ENCODE data around the gene ATL3.
"Not testable (repeated sequence)": the region's sequence is repeated elsewhere in the genome, so short reads cannot be mapped to it uniquely, and the experiment has no call there.

The ATL3 gene

DNA sequence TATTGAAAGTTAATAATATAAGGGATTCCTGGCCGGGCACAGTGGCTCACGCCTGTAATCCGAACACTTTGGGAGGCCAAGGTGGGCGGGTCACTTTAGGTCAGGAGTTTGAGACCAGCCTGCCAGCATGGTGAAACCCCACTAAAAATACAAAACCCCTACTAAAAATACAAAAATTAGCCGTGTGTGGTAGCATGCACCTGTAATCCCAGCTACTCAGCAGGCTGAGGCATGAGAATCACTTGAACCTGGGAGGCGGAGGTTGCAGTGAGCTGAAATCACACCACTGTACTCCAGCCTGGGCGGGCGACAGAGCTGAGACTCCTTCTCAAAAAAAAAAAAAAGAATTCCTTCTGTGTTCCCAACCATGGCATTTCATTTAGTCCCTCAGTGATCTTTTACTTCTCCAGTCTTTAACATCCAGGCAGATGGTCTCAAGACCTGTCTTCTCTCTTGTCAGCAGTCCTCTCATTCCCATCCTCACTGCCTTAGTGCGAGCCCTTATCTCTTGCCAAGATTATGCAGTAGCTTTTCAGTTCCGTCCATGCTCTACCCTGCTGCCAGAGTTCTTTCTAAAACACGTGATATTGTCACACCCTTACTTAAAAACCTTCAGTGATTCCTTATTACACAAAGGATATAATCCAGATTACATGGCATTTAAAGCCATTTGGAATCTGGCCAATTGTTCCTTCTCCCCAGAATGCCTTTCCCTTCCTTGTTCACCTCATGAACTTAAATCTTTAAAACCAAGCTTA lies 28.0 kb upstream of the ATL3 start:
- no peak for DNase-seq (ENCODE audit: low spot score)
- TF ChIP-seq, protein P1, sequence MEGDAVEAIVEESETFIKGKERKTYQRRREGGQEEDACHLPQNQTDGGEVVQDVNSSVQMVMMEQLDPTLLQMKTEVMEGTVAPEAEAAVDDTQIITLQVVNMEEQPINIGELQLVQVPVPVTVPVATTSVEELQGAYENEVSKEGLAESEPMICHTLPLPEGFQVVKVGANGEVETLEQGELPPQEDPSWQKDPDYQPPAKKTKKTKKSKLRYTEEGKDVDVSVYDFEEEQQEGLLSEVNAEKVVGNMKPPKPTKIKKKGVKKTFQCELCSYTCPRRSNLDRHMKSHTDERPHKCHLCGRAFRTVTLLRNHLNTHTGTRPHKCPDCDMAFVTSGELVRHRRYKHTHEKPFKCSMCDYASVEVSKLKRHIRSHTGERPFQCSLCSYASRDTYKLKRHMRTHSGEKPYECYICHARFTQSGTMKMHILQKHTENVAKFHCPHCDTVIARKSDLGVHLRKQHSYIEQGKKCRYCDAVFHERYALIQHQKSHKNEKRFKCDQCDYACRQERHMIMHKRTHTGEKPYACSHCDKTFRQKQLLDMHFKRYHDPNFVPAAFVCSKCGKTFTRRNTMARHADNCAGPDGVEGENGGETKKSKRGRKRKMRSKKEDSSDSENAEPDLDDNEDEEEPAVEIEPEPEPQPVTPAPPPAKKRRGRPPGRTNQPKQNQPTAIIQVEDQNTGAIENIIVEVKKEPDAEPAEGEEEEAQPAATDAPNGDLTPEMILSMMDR (IDR thresholded peaks at IDR 0.05; ENCODE audit: extremely low read depth, insufficient read depth, missing control alignments) = no peak
- in situ Hi-C loops (cut with MboI; ENCODE audit: low pct_unique_long_range_greater_than_20kb, low sequenced_read_pairs, unreplicated experiment) = no loop called here

DNA sequence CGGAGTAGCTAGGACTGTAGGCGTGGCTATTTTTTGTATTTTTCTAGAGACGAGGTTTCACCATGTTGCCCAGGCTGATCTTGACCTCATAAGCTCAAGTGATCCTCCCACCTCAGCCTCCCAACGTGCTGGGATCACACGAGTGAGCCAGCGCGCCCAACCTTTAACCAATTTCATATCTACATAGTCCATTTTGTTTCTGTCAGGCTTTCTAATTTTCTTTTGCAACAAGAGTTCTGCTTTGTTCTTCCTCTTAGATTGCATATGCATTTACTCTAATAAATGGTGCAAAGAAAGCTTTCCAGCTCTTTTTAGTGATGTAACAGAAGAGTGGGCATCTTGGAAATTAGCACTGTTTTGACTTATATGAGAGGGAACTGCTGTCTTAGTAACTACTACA lies 23.4 kb upstream of the ATL3 start:
- TF ChIP-seq, protein P1 (IDR thresholded peaks at IDR 0.05; ENCODE audit: extremely low read depth, insufficient read depth, missing control alignments) = no peak
- DNase-seq (ENCODE audit: low spot score) = no peak
- in situ Hi-C loops (cut with MboI; ENCODE audit: low pct_unique_long_range_greater_than_20kb, low sequenced_read_pairs, unreplicated experiment) = no loop called here

GRCh38 chr11:63687845-63688244 lies 16.7 kb upstream of the ATL3 start:
- in situ Hi-C loops (cut with MboI; ENCODE audit: low pct_unique_long_range_greater_than_20kb, low sequenced_read_pairs, unreplicated experiment) = no loop called here
- no peak for DNase-seq (ENCODE audit: low spot score)
- TF ChIP-seq, protein P1 (IDR thresholded peaks at IDR 0.05; ENCODE audit: extremely low read depth, insufficient read depth, missing control alignments) = no peak

DNA sequence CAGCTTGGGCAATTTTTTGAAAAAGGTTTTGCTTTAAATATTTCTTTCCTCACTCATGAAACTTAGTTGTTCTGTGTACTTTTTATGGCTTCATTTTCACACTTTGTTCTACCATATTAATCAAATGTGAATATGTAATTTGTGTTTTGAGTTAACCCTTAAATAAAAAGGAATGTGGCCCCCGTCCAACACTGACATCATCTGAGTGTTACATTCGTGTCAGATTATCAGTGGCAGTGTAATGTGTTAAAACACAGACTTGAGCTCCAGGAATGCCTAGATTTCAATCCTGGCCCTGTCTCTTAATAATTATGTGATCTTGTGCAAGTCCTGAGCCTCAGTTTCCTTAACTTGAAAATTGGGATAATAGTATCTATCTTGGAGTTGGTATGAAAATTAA lies 15.8 kb upstream of the ATL3 start:
- DNase-seq (ENCODE audit: low spot score) = no peak
- TF ChIP-seq, protein P1 (IDR thresholded peaks at IDR 0.05; ENCODE audit: extremely low read depth, insufficient read depth, missing control alignments) = no peak
- in situ Hi-C loops (cut with MboI; ENCODE audit: low pct_unique_long_range_greater_than_20kb, low sequenced_read_pairs, unreplicated experiment) = no loop called here

DNA sequence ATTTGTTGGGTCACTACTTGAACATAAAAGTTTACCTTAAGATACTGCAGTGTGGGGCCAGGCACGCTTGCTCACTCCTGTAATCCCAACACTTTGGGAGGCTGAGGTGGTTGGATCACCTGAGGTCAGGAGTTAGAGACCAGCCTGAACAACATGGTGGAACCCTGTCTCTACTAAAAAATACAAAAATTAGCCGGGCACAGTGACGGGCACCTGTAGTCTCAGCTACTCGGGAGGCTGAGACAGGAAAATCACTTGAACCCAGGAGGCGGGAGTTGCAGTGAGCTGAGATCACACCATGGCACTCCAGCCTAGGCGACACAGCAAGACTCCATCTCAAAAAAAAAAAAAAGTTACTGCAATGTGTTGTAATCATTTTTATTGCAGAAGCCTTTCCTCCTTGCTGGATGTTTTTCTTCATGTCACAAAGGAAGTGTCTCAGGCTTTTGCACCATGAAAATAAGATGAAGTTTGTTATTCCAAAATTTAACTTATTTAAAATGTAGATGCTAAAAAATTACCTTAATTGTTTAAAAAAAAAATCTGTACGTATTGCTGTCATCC lies 14.1 kb upstream of the ATL3 start:
- DNase-seq (ENCODE audit: low spot score); in situ Hi-C loops (cut with MboI; ENCODE audit: low pct_unique_long_range_greater_than_20kb, low sequenced_read_pairs, unreplicated experiment): not testable (repeated sequence)

DNA sequence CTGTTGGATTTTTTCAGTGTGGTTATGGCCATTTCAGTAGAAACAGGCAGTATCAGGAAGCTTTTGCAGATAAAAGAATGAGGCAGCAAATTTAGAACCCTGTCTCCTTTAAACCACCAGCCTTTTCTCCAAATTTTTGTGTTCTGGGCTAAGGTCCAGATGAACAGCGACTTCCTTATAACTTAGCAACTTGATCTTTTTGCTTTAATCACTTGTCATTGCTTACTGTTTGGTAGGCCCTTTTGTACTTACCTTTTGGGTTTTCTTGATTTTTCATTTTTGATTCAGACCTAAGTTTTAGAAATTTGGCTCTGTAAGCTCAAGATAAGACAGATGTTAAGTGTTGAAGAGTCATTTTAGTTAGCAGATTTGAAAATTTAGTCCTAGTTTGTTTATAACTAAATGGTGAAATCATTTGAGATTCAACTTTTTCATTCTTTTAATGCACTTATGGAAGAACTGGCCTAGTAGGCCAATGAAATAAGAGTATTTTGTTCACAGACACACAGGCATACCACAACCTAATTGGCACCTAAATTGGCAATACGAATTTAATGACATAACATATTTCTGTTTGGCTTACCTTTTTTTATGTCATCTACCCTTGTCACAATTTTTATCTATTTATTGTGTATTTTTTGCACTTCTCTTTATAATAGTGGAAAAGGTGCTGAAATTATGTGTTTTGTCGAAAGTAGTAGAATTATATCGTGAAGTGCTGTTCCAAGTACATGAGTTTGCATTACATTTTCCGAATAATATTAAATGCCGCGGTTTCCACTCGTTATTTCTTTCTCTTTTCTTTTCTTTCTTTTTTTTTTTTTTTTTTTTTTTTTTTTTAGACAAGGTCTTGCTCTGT lies 12.2 kb upstream of the ATL3 start:
- DNase-seq (ENCODE audit: low spot score) = no peak
- TF ChIP-seq, protein P1 (IDR thresholded peaks at IDR 0.05; ENCODE audit: extremely low read depth, insufficient read depth, missing control alignments) = no peak
- in situ Hi-C loops (cut with MboI; ENCODE audit: low pct_unique_long_range_greater_than_20kb, low sequenced_read_pairs, unreplicated experiment) = no loop called here

Measured in GM13977 (cell line).